H1 (cell line): ENCODE results near the gene SLK. TPM values are rescaled to one million over a fixed set of nuclear protein-coding genes. Genes with fewer than 3 reads are reported as not detected.
A peak's percentile ranks its signal among the peaks of the same experiment; 100 is the strongest.

Experiments
- ATF2 ChIP-seq: IDR thresholded peaks from 2 replicates; pipeline ENCODE4 v1.6.1; 2012; ENCODE audit warnings: low read length, inconsistent platforms
- CHD7 ChIP-seq: fragments of 300-600 bp; sonication (generic); IDR thresholded peaks from 2 replicates; pipeline ENCODE4 v1.7.1; 2012; ENCODE audit warnings: low read length, moderate library complexity, mild to moderate bottlenecking, inconsistent platforms; ENCODE audit not compliant: insufficient replicate concordance
- MAFK ChIP-seq: IDR thresholded peaks from 2 replicates; pipeline ENCODE4 v1.6.1; 2012; ENCODE audit warnings: low read depth, mild to moderate bottlenecking, improper control_type of control experiment, low read length
- NANOG ChIP-seq: IDR thresholded peaks from 2 replicates; pipeline ENCODE4 v1.6.1; 2011; ENCODE audit warnings: low read length, low read depth, mild to moderate bottlenecking, inconsistent platforms; ENCODE audit not compliant: insufficient read depth, poor library complexity, severe bottlenecking
- NRF1 ChIP-seq: IDR thresholded peaks from 2 replicates; pipeline ENCODE4 v1.6.1; 2011; ENCODE audit warnings: mild to moderate bottlenecking, low read depth, low read length, improper control_type of control experiment
- RAD21 ChIP-seq, 2 experiments: IDR thresholded peaks in 1 of 2; conservative IDR thresholded peaks in 1 of 2; 2 replicates each; pipeline ENCODE4 v1.6.1; 2011; ENCODE audit warnings: low read depth in 2 of 2, low read length in 2 of 2, improper control_type of control experiment in 1 of 2, inconsistent platforms in 1 of 2, mild to moderate bottlenecking in 1 of 2, moderate library complexity in 1 of 2
- RXRA ChIP-seq: IDR thresholded peaks from 2 replicates; pipeline ENCODE4 v1.6.1; 2011; ENCODE audit warnings: low read depth, mild to moderate bottlenecking, low read length, moderate library complexity; ENCODE audit not compliant: insufficient read depth
- TBP ChIP-seq: IDR thresholded peaks from 2 replicates; pipeline ENCODE4 v1.6.1; 2011; ENCODE audit warnings: low read depth, low read length, improper control_type of control experiment
- polyA plus RNA-seq, 7 experiments: library from polyadenylated mRNA; depleted of rRNA in 3 of 7; stranded (reverse) in 5 of 7; unstranded in 2 of 7; fragments of >200 nt in 5 of 7; fragments of 200-250 nt in 2 of 7; gene quantifications; 1 replicate in 5 of 7; 2 replicates in 1 of 7; 4 replicates in 1 of 7; pipeline versions ENCODE4 v1.2.1 to v1.2.3, GENCODE V29; 2011 to 2013; ENCODE audit warnings: missing spikeins in 2 of 7, mixed read lengths in 2 of 7
- total RNA-seq: library from RNA; stranded (reverse); fragmentation: NEBNext Ultra II Directional; extraction: Animal tissue kit (Norgen Biotek cat#: 25700); gene quantifications from 2 replicates; pipeline ENCODE4 v1.2.1, GENCODE V29; 2021

Gene SLK
- total and polyA plus RNA-seq, 2 of the 8 experiments (the other 6 are each of a cell fraction or from before 2014, with no cell fraction given), result 2.7 to 18.3 TPM

DNA sequence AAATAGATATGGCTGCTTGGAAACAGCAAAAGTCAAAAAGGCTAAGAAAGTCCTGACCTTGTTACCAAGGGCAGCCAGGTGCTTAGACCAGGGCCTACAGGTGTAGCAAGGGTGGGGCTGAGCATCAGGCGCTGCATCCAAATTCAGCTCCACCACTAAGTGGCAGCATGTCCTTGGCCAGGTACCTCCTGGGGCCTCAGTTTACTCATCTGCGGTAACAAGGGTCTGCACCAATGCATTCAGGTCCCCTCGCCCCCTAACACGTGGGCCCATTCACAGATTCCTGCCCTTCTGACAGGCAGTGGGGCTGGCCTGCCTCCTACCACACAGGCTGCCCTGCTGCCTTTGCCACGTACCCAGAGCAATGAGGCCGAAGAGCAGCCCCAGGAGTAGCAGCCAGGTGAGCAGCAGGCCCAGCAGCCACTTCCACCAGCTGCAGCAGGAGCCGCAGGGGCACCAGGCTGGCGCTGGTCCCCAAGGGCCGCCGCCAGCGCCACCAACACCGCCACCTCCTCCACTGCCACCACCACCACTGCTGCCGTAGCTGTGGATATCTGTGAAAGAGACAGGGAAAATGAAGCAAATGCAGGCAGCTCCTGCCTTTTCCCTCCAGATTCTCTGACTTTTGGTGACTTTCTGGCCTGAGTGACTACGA is 89.8 kb downstream of the SLK start (continued):
- TF ChIP-seq CHD7 (no peak), RXRA (no peak), NANOG (no peak), NRF1 (no peak), TBP (no peak), ATF2 (no peak), MAFK (no peak), RAD21 (IDR thresholded peaks at IDR 0.05 in 1 of 2, conservative IDR thresholded peaks at IDR 0.05 in 1 of 2; ENCODE audit: low read depth in 2 of 2, low read length in 2 of 2) (peak; percentile 73 to 82)
